K562 treated with DMSO at 1 percent for 4 hours (cell line): ENCODE results near the gene GPD1L. TPM values are rescaled to one million over a fixed set of nuclear protein-coding genes. Genes with fewer than 3 reads are reported as not detected.

Experiments used
- total RNA-seq: library from RNA; unstranded; fragments of 300-600 nt; gene quantifications from 2 replicates; pipeline ENCODE4 v1.2.3, GENCODE V29; 2022; ENCODE audit not compliant: insufficient read depth

The GPD1L gene
- 9.2 and 15.3 TPM in 2 replicates for total RNA-seq

DNA sequence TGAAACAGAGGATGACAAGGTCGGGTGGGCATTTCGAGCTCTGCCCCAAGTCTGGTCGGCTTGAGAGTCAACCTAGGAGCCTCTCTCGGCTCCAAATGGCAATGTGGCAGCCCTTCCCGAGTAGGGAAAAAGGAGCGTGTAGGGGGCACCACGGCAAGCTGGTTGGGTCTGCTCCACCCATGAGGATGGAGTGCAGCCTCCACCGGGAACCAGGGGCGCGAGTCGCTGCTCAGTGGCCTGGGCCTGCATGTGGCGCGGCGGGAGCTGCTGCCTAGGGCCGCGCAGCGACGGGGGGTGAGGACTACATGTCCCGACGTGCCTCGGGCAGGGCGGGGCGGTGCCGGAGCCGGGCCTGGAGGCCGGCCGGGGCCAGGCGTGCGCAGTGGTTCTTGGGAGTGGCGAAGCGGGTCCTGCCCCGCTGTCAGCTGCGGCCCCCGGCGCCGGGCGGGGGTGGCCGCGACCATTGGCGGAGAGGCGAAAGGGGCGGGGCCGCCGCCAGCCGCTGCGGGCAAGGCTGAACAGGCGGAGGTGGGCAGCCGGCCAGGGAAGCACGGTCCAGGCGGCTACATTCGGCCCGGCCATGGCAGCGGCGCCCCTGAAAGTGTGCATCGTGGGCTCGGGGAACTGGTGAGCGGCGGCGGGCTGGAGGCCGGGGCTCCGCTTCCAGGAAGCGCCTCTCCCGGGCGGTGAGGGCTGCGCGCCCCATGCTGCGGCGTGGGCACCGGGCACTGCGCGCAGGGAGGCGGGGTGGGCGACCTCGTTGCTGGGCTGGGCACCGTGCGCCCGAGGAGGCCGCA, at the start of gene GPD1L:
Gene GPD1L (plus strand): TSS at position 489 of the 797 bp plus-strand sequence. CDS start 92 bp downstream, at position 581.

Other genes with a start within 250 kb of the GPD1L start
- 0.79 and 1.1 TPM in 2 replicates for gene OSBPL10, start 125.4 kb upstream of the GPD1L start, total RNA-seq
- gene ZNF860, start 124.9 kb upstream of the GPD1L start, total RNA-seq: not detected in 2 replicates
- gene CMTM8, start 132.1 kb downstream of the GPD1L start, total RNA-seq: not detected in 2 replicates